HEK293T (cell line): Measurements from ENCODE around the gene TPM1.

Source experiments
- ARNT ChIP-seq: fragments of 450-650 bp; IDR thresholded peaks from 2 replicates; pipeline ENCODE4 v1.6.1; 2017; ENCODE audit warnings: mild to moderate bottlenecking
- BHLHE40 ChIP-seq: fragments of 450-650 bp; IDR thresholded peaks from 2 replicates; pipeline ENCODE4 v1.6.1; 2016; ENCODE audit warnings: mild to moderate bottlenecking, moderate library complexity, borderline replicate concordance
- ELF4 ChIP-seq: fragments of 450-650 bp; IDR thresholded peaks from 2 replicates; pipeline ENCODE4 v1.6.1; 2017; ENCODE audit warnings: antibody characterized with exemption
- FOXA1 ChIP-seq: fragments of 450-650 bp; IDR thresholded peaks from 2 replicates; pipeline ENCODE4 v1.6.1; 2016; ENCODE audit warnings: mild to moderate bottlenecking
- FOXK2 ChIP-seq: fragments of 450-650 bp; IDR thresholded peaks from 2 replicates; pipeline ENCODE4 v1.6.1; 2016; ENCODE audit warnings: mild to moderate bottlenecking
- FOXM1 ChIP-seq: fragments of 450-650 bp; IDR thresholded peaks from 2 replicates; pipeline ENCODE4 v1.6.1; 2017; ENCODE audit warnings: mild to moderate bottlenecking, borderline replicate concordance
- L3MBTL2 ChIP-seq: fragments of 450-650 bp; conservative IDR thresholded peaks from 2 replicates; pipeline ENCODE4 v1.6.1; 2016; ENCODE audit warnings: mild to moderate bottlenecking
- LEF1 ChIP-seq: fragments of 450-650 bp; IDR thresholded peaks from 2 replicates; pipeline ENCODE4 v1.6.1; 2017; ENCODE audit warnings: mild to moderate bottlenecking, borderline replicate concordance
- NFRKB ChIP-seq: fragments of 450-650 bp; IDR thresholded peaks from 2 replicates; pipeline ENCODE4 v1.6.1; 2016; ENCODE audit warnings: mild to moderate bottlenecking, moderate library complexity
- SP1 ChIP-seq: fragments of 450-650 bp; IDR thresholded peaks from 2 replicates; pipeline ENCODE4 v1.6.1; 2017
- SUZ12 ChIP-seq: fragments of 450-650 bp; IDR thresholded peaks from 2 replicates; pipeline ENCODE4 v1.6.1; 2016; ENCODE audit warnings: mild to moderate bottlenecking
- TARDBP ChIP-seq: fragments of 450-650 bp; IDR thresholded peaks from 2 replicates; pipeline ENCODE4 v1.6.1; 2016
- ZNF384 ChIP-seq: fragments of 450-650 bp; IDR thresholded peaks from 2 replicates; pipeline ENCODE4 v1.6.1; 2016
- TF ChIP-seq, protein P1 (sequence below): fragments of 450-650 bp; IDR thresholded peaks from 2 replicates; pipeline ENCODE4 v1.6.1; 2016

DNA sequence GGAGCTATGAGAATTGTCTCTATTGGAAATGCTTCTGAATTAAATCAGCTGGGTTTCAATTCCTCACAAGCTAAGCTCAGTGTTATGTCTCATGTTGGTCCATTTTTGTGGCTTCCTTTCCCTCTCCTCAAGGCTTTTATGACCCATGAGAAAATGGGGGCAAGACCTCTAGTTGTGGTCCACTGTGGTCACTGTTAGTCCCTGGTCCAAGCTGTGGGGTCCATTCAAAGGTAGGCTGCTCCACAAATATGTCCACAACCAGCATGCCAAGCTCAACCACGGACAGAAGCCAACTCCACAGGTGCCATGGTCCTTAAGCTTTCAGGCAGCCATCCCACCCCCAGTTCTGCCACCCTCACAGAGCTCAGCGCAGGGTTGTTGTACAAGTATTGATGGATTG is 14.9 kb upstream of the TPM1 start:
- TF ChIP-seq, protein P1, sequence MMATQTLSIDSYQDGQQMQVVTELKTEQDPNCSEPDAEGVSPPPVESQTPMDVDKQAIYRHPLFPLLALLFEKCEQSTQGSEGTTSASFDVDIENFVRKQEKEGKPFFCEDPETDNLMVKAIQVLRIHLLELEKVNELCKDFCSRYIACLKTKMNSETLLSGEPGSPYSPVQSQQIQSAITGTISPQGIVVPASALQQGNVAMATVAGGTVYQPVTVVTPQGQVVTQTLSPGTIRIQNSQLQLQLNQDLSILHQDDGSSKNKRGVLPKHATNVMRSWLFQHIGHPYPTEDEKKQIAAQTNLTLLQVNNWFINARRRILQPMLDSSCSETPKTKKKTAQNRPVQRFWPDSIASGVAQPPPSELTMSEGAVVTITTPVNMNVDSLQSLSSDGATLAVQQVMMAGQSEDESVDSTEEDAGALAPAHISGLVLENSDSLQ, result no peak
- TF ChIP-seq ELF4 (no peak), L3MBTL2 (no peak), NFRKB (no peak), BHLHE40 (no peak), ZNF384 (no peak), SP1 (no peak), FOXM1 (no peak), FOXK2 (no peak), ARNT (no peak), LEF1 (no peak), FOXA1 (no peak), SUZ12 (no peak), TARDBP (no peak)
